ENCODE measurements around the gene DNLZ. TPM values are rescaled to one million over a fixed set of nuclear protein-coding genes. Genes with fewer than 3 reads are reported as not detected.

Gene DNLZ
- total RNA-seq, 1 donor from 2014 or later = 17.4 TPM

GRCh38 chr9:136393531-136393930 is 30.0 kb upstream of the DNLZ start:
- no peak for FAIRE-seq
- DNase-seq (ENCODE audit: low read depth) = no peak
- H3K4me3 ChIP-seq (ENCODE audit: low read depth, low read length) = no peak overlapping the region
- TF ChIP-seq CTCF (IDR thresholded peaks at IDR 0.05; ENCODE audit: insufficient read depth, low read length, severe bottlenecking) = no peak
- H3K27me3 ChIP-seq (ENCODE audit: control insufficient read depth, insufficient read depth, low read length) = no peaks in the 10 kb centered on the region
- H3K36me3 ChIP-seq (ENCODE audit: control insufficient read depth, insufficient read depth, low read length) = peaks cover 57% of the 10 kb centered on the region

GRCh38 chr9:136392538-136393449 is 29.2 kb upstream of the DNLZ start:
- Histone ChIP-seq H3K4me3 (ENCODE audit: low read depth, low read length) (no peak overlapping the region), H3K36me3 (ENCODE audit: control insufficient read depth, insufficient read depth, low read length) (peaks cover 57% of the 10 kb centered on the region), H3K27me3 (ENCODE audit: control insufficient read depth, insufficient read depth, low read length) (no peaks in the 10 kb centered on the region)
- TF ChIP-seq CTCF (IDR thresholded peaks at IDR 0.05; ENCODE audit: insufficient read depth, low read length, severe bottlenecking) = no peak
- DNase-seq (ENCODE audit: low read depth) (no peak), FAIRE-seq (no peak)

GRCh38 chr9:136391737-136392537 is 28.4 kb upstream of the DNLZ start:
- Histone ChIP-seq H3K27me3 (ENCODE audit: control insufficient read depth, insufficient read depth, low read length) (no peaks in the 10 kb centered on the region), H3K36me3 (ENCODE audit: control insufficient read depth, insufficient read depth, low read length) (peaks cover 59% of the 10 kb centered on the region)

GRCh38 chr9:136389396-136389795 is 25.9 kb upstream of the DNLZ start:
- Histone ChIP-seq H3K36me3 (ENCODE audit: control insufficient read depth, insufficient read depth, low read length) (peaks cover 46% of the 10 kb centered on the region), H3K27me3 (ENCODE audit: control insufficient read depth, insufficient read depth, low read length) (no peaks in the 10 kb centered on the region), H3K4me3 (ENCODE audit: low read depth, low read length) (no peak overlapping the region)
- FAIRE-seq = peak; percentile 40
- TF ChIP-seq CTCF (IDR thresholded peaks at IDR 0.05; ENCODE audit: insufficient read depth, low read length, severe bottlenecking) = no peak
- DNase-seq (ENCODE audit: low read depth) = no peak

More at GRCh38 chr9:136391737-136392537, 28.4 kb upstream of the DNLZ start:
- FAIRE-seq = peak; percentile 28
- TF ChIP-seq CTCF (IDR thresholded peaks at IDR 0.05; ENCODE audit: insufficient read depth, low read length, severe bottlenecking) = no peak
- no peak overlapping the region for H3K4me3 ChIP-seq (ENCODE audit: low read depth, low read length)
- DNase-seq (ENCODE audit: low read depth) = no peak

- no peaks in the 10 kb centered on the region for H3K27me3 ChIP-seq (ENCODE audit: control insufficient read depth, insufficient read depth, low read length)
- no peak for TF ChIP-seq CTCF (IDR thresholded peaks at IDR 0.05; ENCODE audit: insufficient read depth, low read length, severe bottlenecking)
- DNase-seq (ENCODE audit: low read depth) (no peak), FAIRE-seq (no peak)
- H3K4me3 ChIP-seq (ENCODE audit: low read depth, low read length) = no peak overlapping the region
- peaks cover 36% of the 10 kb centered on the region for H3K36me3 ChIP-seq (ENCODE audit: control insufficient read depth, insufficient read depth, low read length)
These were observed 23.7 kb upstream of the DNLZ start for GRCh38 chr9:136387217-136387616.

Measured in bronchial epithelial cell (primary cell).